Measurements from ENCODE around the gene HPCAL1. TPM values are rescaled to one million over a fixed set of nuclear protein-coding genes. Genes with fewer than 3 reads are reported as not detected.

HPCAL1 gene
- polyA plus RNA-seq, 3 donors: 82.1 to 99.5 (median 98.0) TPM

- H3K36me3 Mint-ChIP-seq: peaks cover 28 to 42% of the 10 kb centered on the region in 2 donors
- Histone ChIP-seq H3K4me1 (ENCODE audit: control insufficient read depth in 1 of 2, insufficient read depth in 2 of 2, low read length in 2 of 2) (peaks cover 62 to 66% of the 10 kb centered on the region in 2 donors), H3K27ac (ENCODE audit: low read depth in 1 of 2, low read length in 2 of 2) (no peak overlapping the region), H3K27me3 (ENCODE audit: control insufficient read depth in 2 of 2, insufficient read depth in 2 of 2, low read length in 2 of 2) (no peaks in the 10 kb centered on the region), H3K4me3 (replicated peaks in 1 of 3; ENCODE audit: low read depth in 2 of 3, low read length in 3 of 3) (no peak overlapping the region), H3K4me2 (replicated peaks; ENCODE audit: extremely low read depth, low read length, poor library complexity, severe bottlenecking) (no peak overlapping the region), H3K9ac (ENCODE audit: insufficient read depth, low read length, poor library complexity, severe bottlenecking) (no peak overlapping the region), H2AFZ (ENCODE audit: insufficient read depth, low read depth, low read length, poor library complexity, severe bottlenecking) (no peak overlapping the region), H3K9me3 (replicated peaks in 1 of 2; ENCODE audit: control insufficient read depth in 1 of 2, insufficient read depth in 1 of 2, low read length in 2 of 2) (no peaks in the 10 kb centered on the region), H3K36me3 (replicated peaks in 1 of 2; ENCODE audit: control insufficient read depth in 1 of 2, insufficient read depth in 2 of 2, low read length in 2 of 2) (peaks cover 1 to 12% of the 10 kb centered on the region in 2 donors), H4K20me1 (ENCODE audit: insufficient read depth, low read length) (peaks cover 100% of the 10 kb centered on the region), H3K79me2 (ENCODE audit: insufficient read depth, low read length) (peaks cover 90% of the 10 kb centered on the region)
- peaks cover 0 to under 1% (median 0%) of the 10 kb centered on the region in 7 donors for H3K9me3 Mint-ChIP-seq
- 93% methylated on average over 11 of the region's 12 CpGs for WGBS (ENCODE audit: insufficient coverage)
- H3K27me3 Mint-ChIP-seq (ENCODE audit: low read depth in 3 of 3): peaks cover 0 to 2% (median 2%) of the 10 kb centered on the region in 3 donors
- TF ChIP-seq, protein P1, sequence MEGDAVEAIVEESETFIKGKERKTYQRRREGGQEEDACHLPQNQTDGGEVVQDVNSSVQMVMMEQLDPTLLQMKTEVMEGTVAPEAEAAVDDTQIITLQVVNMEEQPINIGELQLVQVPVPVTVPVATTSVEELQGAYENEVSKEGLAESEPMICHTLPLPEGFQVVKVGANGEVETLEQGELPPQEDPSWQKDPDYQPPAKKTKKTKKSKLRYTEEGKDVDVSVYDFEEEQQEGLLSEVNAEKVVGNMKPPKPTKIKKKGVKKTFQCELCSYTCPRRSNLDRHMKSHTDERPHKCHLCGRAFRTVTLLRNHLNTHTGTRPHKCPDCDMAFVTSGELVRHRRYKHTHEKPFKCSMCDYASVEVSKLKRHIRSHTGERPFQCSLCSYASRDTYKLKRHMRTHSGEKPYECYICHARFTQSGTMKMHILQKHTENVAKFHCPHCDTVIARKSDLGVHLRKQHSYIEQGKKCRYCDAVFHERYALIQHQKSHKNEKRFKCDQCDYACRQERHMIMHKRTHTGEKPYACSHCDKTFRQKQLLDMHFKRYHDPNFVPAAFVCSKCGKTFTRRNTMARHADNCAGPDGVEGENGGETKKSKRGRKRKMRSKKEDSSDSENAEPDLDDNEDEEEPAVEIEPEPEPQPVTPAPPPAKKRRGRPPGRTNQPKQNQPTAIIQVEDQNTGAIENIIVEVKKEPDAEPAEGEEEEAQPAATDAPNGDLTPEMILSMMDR (IDR thresholded peaks at IDR 0.05): no peak
- intact Hi-C loops (cut with micrococcal nuclease): no loop called here
- H3K27ac Mint-ChIP-seq: peak overlapping the region in 3 of 7 donors; percentile 1 to 50 (median 36)
- no peak overlapping the region for H3K4me3 Mint-ChIP-seq
- DNase-seq: no peak
- peaks cover 74% of the 10 kb centered on the region for H3K4me1 Mint-ChIP-seq
Observed at GRCh38 chr2:10377747-10378085, 75.0 kb downstream of the HPCAL1 start.

DNA sequence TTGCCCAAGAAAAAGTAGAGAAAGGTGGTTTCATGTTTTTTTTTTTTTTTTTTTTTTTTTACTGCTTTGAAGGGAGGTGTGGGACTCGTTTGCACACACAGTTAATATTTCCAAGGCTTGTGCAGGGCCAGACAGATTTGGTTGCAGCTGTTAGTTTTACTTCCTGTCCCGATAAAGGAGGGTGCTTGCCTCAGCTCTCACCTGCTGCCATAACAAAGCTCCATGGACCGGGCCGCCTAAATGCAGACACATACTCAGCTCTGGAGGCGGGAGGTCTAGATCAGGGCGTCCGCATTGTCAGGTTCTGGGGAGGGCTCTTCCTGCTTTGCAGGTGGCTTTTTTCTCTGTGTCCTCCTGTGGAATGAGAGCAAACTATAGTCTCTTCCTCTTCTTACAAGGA, 75.5 kb downstream of the HPCAL1 start:
- H3K9me3 Mint-ChIP-seq: peaks cover 0 to 2% (median 0%) of the 10 kb centered on the region in 7 donors
- Histone ChIP-seq H3K4me1 (ENCODE audit: control insufficient read depth in 1 of 2, insufficient read depth in 2 of 2, low read length in 2 of 2) (peaks cover 66 to 71% of the 10 kb centered on the region in 2 donors), H3K27me3 (ENCODE audit: control insufficient read depth in 2 of 2, insufficient read depth in 2 of 2, low read length in 2 of 2) (no peaks in the 10 kb centered on the region), H3K9me3 (replicated peaks in 1 of 2; ENCODE audit: control insufficient read depth in 1 of 2, insufficient read depth in 1 of 2, low read length in 2 of 2) (no peaks in the 10 kb centered on the region), H3K9ac (ENCODE audit: insufficient read depth, low read length, poor library complexity, severe bottlenecking) (no peak overlapping the region), H3K79me2 (ENCODE audit: insufficient read depth, low read length) (peaks cover 90% of the 10 kb centered on the region), H3K4me3 (replicated peaks in 1 of 3; ENCODE audit: low read depth in 2 of 3, low read length in 3 of 3) (no peak overlapping the region), H4K20me1 (ENCODE audit: insufficient read depth, low read length) (peaks cover 100% of the 10 kb centered on the region), H3K27ac (ENCODE audit: low read depth in 1 of 2, low read length in 2 of 2) (no peak overlapping the region), H3K36me3 (replicated peaks in 1 of 2; ENCODE audit: control insufficient read depth in 1 of 2, insufficient read depth in 2 of 2, low read length in 2 of 2) (peaks cover 0 to 8% of the 10 kb centered on the region in 2 donors), H2AFZ (ENCODE audit: insufficient read depth, low read depth, low read length, poor library complexity, severe bottlenecking) (no peak overlapping the region), H3K4me2 (replicated peaks; ENCODE audit: extremely low read depth, low read length, poor library complexity, severe bottlenecking) (no peak overlapping the region)
- H3K27ac Mint-ChIP-seq: peak overlapping the region in 1 of 7 donors; percentile 46
- TF ChIP-seq, protein P1 (IDR thresholded peaks at IDR 0.05): no peak
- H3K4me3 Mint-ChIP-seq: no peak overlapping the region
- H3K4me1 Mint-ChIP-seq: peaks cover 78% of the 10 kb centered on the region
- intact Hi-C loops (cut with micrococcal nuclease): no loop called here
- no peak for DNase-seq
- peaks cover 0 to 2% (median 2%) of the 10 kb centered on the region in 3 donors for H3K27me3 Mint-ChIP-seq (ENCODE audit: low read depth in 3 of 3)
- no CpG with 5 or more reads among the region's 7 CpGs for WGBS (ENCODE audit: insufficient coverage)
- H3K36me3 Mint-ChIP-seq: peaks cover 24 to 40% of the 10 kb centered on the region in 2 donors
